Measurements from ENCODE around the gene MGST2.
A peak's percentile ranks its signal among the peaks of the same experiment; 100 is the strongest.

The MGST2 gene

DNA sequence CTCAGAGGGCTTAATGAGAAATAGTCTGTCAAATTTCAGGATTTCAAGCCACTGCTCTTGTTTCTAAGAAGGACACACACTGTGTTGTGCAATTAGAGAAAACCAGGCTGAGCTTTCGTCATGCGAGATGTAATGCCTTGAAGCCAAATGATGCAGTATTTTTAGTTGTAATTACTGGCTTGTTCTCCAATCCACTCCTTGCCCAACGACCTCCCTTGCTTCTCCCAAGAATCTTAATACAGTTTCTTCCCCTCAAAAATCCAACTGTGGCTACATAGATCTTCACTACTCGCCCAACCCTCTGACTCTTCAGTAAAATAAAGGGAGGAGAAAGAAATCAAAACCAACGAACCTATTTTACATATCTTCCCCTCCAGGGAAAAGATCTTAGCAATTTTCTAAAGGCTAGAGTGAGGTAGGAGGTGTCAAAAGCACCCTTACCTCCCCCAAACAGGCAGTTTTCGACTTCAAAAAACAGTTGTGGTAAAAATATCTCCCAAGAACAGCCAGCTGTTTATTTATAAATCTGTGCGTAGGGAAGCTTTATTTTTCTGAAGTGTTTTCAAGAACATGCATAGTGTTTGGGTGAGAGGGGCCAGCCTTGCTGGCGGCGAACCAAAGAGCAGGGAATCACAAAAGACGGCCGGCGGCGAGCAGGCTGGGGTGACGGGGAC lies 68.7 kb downstream of the MGST2 start:
- peak overlapping the region; percentile 27 to 45 (median 35) for H3K4me3 ChIP-seq
- H3K27ac ChIP-seq = peak overlapping the region in 19 of 21 experiments; percentile 31 to 85 (median 73)

DNA sequence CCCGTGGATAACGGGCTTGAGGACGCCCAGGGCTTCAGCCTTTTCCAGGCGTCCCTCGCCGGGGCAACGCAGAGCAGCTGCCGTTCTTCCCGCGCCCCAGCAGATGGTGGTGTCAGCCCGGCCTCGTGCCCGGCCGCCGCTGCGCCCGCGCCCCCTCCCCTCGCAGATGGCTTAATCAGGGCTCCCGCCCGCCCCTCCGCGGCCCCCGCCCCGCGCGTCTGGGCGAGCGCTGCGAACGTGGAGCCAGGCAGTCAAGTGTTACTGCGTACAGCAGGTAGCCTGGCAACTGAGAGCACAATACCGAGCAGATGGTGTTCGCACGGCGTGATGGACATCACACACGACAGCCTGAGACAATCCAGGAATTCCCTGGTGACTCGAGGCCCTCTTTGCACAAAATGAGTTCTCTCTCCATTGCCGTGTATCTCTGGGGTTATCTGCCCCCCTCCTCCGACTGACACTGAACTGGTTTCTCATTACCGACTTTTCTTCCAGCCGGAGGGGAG lies 69.3 kb downstream of the MGST2 start:
- peak overlapping the region in 20 of 21 experiments; percentile 23 to 85 (median 72) for H3K27ac ChIP-seq

DNA sequence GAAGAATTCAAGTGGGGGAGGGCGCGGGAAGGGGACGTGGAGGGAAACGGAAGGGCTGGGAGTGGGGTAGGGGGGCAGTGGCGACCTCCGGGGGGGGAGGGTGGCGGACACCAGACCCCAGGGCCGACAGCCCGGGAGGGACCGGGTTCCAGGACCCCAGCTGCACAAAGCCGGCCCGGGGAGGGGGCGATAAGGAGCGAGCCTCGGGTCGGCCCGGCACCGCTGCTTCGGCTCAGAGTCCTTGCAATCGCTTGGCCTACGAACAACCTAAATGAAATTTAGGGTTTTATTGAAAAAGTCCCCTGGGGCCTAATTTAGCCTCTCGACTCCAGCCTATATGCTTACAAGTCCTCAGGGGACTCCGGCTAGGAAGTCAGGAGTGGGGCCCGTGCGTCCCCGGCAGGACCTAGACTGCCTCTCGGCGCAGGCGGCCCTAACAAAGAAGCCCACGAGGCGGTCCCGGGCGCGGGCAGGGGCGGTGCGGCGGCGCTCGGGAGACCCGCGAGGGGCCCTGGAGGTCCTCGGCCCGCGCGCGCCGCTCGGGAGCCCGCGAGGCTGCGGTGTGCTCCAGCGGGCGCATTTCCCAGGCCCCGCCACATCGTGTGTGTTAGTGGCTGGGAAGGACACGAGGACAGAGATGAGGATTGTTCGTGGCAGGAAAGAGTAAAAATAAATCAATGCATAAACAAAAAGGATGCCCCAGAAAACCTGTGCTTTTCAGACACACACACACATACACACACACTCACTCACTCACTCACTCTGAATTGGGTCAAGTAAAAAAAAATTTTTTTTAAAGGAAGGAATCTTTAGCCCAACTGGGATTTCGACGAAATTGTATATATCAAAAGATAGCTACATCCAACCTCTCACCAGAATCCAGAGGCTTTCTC lies 70.0 kb downstream of the MGST2 start:
- Histone ChIP-seq H3K4me3 (peak overlapping the region; percentile 27 to 45 (median 35)), H3K27ac (peak overlapping the region; percentile 3 to 85 (median 71))

More for the DNA sequence above, 69.3 kb downstream of the MGST2 start:
- H3K4me3 ChIP-seq = peak overlapping the region; percentile 27 to 45 (median 35)

DNA sequence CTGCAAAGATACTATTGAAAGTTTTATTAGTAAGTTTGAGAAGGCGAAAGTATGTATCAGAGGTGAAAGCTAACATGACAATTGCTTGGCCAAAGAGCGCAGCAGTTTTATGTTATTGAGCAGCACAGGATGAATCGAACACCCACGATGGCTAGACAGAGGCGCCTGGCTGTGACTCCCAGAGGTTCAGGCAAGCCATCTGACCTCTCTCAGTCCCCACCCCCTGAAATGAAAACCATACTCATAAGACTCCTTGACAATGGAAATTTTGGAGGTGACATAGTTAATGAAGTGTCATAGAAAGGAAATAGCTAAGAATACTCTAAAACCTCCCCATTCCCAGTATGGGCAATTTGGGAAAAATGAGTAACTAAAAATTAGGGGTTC lies 70.6 kb downstream of the MGST2 start:
- H3K27ac ChIP-seq = peak overlapping the region in 2 of 21 experiments; percentile 82 to 85

DNA sequence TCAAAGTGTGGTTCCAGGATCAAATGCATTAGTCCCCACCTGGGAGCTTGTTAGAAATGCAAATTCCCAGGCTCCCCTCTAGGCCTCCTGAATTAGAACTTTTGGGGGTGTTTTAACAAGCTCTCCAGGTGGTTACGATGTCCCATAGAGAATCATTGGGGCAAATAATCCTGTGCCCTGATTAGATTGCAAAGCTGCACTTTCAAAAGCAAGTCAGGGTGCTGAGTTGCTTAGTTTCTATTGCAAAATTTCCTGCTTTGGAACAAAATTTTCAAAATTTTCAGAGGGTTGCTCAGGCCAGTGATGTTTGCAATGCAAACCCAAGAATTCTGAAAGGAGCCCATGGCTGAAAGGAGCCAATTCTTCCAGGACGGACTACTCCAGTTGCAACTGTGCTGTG lies 71.0 kb downstream of the MGST2 start:
- H3K4me3 ChIP-seq = no peak overlapping the region
- H3K27ac ChIP-seq = peak overlapping the region in 1 of 21 experiments; percentile 85

More for the DNA sequence above, 70.6 kb downstream of the MGST2 start:
- H3K4me3 ChIP-seq = no peak overlapping the region

DNA sequence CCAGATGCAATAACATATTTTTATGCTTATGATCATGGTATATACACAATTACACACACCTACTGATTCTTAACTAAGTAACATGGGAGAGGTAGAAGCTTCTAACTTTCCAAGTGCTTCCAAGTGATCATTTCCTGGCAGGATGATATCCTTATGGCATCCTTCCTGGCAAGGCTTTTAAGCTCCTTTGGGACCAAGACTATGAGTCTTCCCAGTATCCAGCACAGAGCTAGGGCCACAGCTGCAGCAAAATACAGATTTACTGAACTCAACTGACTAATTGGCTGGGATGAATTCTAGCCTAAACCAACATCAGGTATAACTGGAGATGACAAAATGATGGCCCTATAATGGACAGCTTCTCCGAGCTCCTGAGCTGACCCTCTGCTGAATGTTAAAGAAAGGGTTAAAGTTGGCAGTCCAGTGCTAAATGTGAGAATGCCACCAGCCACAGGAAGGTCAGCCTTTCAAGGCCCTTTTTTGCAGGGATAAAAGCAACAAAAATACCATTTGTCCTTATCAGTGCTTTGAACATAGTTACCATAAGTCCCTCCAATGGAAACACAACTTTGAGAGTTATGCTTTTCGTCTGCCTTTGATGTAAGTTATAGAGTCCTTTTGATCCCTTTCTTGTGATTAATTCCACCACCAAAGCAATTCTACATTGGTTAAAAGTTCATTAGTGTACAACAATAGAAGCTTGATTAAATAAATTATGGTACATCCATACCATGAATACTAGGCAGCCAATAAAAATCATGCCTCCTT lies 73.4 kb downstream of the MGST2 start:
- Histone ChIP-seq H3K4me3 (no peak overlapping the region), H3K27ac (peak overlapping the region in 2 of 21 experiments; percentile 35 to 83)

DNA sequence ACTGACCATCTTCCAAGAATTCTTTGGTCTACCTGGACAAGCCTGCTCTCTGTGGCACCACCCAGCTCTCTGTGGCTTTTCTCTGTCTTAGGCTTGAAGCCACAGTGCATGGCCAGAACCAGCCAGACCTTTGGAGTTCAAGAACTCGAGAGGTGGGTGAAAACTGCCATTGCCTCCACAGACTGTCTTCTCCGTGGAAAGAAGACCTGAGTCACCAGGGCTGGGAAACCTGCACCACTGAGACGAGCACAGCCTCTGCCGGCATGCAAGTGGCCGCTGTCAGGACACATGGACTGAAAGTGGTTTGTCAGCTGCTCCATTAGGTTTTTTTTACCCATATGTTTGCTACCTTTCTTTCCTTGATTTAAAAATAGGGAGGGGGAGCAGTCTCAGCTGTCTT lies 74.5 kb downstream of the MGST2 start:
- Histone ChIP-seq H3K4me3 (no peak overlapping the region), H3K27ac (peak overlapping the region in 19 of 21 experiments; percentile 23 to 83 (median 77))

DNA sequence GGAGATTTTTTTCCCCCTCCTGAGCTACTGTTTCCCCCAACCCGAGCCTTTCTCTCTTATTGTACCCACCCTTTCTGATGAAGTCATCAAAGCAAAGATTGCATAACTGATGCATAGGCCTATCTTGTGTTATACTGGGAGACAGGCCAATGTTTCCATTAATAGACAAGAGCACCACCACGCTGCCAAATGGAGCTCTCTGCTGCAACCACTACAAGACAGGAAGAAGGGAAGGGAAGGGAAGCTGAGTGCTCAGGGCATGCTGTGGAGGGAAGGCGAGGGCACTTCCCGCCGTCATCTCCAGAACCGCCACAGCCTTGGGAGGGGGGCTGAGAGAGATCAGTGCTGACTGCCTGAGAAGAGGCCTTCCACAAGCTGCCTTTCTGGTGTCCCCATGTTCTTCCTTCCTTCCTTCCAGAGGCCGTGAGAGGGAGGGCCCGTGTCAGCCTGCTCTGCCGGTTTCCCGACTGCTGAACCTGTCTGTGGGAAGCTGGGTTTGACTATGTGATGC lies 75.0 kb downstream of the MGST2 start:
- Histone ChIP-seq H3K27ac (peak overlapping the region; percentile 3 to 83 (median 77)), H3K4me3 (no peak overlapping the region)

DNA sequence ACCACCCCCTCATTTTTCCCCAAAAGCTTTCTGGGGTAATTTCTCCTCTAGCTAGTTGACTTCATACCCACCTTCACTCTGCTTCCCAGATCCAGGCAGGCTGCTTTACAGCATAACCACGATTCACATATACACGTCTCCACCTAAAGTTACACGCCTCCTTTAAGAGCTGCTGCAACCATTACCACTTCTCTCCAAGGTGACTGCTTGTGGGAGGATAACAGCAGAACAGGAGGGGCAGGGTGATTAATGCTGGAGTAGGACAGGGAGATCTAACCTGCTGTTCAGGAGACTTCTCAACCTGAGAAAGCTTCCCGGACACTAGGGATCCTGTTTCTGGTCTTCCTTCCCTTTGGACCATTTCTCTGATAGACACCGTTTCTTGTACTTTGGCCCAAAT lies 77.4 kb downstream of the MGST2 start:
- Histone ChIP-seq H3K27ac (peak overlapping the region in 9 of 21 experiments; percentile 2 to 50 (median 31)), H3K4me3 (no peak overlapping the region)

DNA sequence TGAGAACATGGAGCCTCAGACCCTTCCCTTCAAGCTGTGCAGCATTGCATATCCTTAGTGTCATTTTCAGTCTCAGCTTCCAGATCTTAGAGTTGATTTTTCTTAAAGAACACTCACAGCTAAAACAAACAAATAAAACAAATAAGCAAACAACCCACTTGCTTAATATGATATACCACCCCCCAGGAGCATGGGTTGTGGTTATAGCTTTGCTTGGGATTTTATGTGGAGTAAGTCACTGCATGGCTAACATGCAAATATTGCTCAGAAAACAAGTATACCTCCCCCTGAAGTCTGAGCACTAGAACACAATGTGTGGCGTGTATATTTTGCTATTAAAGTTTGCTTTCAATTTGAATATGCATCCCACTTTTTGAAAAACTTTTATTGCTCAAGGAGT lies 78.6 kb downstream of the MGST2 start:
- no peak overlapping the region for H3K4me3 ChIP-seq
- no peak overlapping the region for H3K27ac ChIP-seq

DNA sequence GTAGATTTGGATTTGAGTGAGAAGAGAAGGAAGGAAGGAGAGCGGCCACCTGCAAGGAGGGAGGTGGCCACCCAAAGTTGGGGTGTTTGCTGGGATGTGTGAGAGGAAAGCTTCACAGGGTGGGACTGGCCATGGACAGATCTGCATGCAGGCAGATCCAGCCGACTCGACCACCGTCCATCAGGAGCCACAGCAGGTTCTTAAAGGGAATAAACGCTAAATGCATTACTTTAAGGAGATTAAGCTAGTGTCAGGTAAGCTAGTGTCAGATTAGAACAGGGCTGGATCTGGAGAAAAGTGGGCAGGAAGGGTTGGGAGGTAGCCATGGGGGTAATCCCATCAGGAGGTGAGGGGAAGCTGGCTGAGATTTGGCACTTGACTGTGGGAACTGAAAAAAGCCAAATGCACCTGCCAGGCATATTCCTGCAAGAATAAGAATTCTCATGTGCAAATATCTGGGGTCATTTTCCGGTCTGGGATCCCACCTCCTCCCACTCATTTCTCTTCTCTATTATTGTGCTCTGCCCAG lies 79.6 kb downstream of the MGST2 start:
- H3K27ac ChIP-seq = no peak overlapping the region
- H3K4me3 ChIP-seq = no peak overlapping the region

DNA sequence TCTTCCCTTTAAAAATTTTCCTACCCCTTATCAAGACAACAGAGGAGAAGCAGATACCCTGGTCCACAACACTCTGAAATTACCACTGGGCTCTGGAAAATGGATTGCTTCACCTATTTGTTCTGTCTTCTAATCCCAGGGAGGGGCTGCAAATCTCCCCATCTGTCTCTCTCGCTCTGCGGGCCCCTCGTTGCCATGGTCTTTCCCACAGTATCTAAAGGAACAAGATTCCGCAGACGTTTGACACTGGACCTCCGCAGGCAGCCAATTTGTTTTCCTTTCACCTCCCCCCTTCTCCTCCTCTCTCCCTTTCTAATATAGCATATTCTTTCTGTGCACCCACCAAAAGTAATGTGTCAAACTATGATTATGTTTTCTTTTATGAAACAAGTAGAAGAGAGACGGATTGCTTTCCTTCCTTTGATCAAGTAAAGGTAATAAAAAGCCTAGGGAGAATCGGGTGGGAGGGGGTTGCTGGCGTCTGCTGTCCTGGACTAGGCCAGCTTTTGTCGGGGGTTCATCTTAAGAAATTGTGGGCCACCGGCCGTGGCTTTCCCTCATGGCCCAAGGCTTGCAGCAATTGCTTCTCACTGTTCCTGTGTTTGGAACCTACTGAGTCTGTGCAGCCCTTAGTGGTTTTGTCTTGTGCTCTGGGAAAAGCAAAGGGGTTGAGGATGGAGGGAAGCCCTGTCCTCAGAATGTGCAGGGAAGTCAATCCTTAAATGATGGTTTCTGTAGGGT lies 81.0 kb downstream of the MGST2 start:
- Histone ChIP-seq H3K4me3 (no peak overlapping the region), H3K27ac (no peak overlapping the region)

DNA sequence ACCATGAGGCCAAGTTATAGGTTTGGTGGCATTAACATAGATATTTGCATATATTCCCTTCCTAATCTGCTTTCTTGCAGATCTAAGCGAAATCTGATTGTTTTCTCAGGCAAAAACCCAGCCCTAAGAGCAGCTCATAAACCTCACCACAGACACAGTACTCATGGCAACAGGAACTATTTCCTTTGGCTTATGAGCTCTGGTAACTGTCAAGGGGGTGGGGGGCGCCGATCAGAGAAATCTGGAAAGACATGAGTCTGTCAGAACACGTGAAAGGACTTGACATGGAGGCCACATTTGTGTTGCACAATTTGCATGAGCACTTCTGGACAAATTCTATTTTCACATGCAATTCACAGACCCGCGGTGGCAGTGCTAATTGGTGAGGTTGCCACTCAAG lies 83.7 kb downstream of the MGST2 start:
- H3K27ac ChIP-seq = no peak overlapping the region
- no peak overlapping the region for H3K4me3 ChIP-seq

DNA sequence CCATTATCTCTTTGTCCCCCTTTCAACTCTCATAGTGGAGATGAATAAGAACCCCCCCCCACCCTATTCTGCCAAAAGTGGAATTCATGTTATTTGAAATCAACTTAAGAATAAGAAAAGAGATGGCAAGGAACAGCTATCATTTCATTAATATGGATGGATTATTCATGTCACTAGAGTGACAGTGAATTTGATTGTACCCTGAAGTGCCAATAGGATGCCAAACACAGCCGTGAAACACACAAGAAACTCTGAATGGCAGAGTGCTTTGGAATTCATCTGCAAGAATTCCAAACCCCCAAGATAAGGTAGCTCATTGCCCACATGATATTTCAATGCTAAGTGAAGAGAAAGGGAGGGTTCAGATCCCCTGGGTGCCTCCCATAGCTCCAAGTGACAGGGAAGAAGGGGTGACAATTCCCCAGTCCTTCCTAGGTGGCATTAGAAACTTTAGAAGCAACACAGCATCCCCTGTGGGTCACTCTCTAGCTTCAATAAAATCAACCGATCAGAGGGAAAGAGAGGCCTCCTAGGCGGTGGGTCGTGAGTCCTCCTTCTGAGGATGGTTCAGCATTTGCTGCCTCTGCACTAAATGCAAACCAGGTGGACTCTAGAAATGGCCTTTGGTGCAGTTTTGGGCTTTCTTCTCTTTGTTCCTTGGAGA lies 84.3 kb downstream of the MGST2 start:
- no peak overlapping the region for H3K4me3 ChIP-seq
- H3K27ac ChIP-seq = no peak overlapping the region

DNA sequence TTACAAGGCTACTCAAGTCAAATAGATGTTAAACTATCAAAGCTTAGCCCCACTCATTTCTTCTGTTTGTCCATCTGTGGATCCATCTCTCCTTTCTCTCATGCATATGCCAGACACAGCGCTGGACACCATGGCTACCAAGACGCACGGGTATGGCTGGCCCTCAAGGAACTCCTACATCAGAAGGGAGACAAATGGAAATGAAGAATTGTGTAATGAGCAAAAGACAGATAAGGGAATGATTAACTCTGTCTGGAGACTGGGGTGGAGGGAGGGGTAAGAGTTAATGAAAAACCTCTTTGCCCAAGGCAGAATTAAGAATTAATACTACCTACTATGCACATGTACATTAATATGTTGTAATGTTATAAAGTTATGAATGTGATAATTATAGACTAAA lies 88.1 kb downstream of the MGST2 start:
- H3K27ac ChIP-seq = no peak overlapping the region
- no peak overlapping the region for H3K4me3 ChIP-seq
